ENCODE measurements around the gene CD74.

Gene CD74

DNA sequence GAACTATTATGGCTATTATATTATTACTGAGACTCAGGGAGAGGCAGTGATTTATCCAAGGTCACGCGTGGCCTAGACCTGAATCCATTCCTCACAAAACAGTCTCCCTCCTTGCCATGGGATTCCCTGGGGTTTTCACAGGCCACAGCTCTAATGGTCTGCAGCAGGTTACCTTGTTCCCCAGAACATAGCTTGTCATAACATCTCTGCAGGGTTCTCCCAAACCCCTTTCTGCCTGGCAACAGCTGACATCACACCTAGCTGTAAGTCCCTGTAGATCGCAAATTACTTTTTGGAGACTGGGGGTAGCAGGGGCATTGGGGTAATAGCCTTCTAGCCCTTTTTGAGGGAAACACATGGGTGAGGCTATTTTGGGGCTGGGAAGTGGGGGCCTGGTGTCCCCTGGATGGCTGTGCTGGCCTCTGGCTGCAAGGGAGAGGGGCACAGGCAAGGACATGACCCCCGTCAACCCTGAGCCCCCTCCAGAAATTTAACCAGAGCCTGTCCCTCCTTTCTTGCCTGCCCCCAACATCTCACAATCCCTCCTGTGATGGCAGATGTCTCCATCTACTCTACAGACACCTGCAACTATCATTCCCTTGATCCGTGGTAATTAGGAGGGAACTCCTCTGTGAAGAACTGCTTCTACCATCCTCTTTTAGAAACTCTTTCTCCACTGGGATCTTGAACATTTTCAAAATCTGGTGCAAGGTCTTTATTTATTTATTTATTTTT, 1.3 kb downstream of the CD74 start:
- FAIRE-seq (peak; percentile 71), DNase-seq (ENCODE audit: extremely low spot score, insufficient read length, low read depth) (no peak)

DNA sequence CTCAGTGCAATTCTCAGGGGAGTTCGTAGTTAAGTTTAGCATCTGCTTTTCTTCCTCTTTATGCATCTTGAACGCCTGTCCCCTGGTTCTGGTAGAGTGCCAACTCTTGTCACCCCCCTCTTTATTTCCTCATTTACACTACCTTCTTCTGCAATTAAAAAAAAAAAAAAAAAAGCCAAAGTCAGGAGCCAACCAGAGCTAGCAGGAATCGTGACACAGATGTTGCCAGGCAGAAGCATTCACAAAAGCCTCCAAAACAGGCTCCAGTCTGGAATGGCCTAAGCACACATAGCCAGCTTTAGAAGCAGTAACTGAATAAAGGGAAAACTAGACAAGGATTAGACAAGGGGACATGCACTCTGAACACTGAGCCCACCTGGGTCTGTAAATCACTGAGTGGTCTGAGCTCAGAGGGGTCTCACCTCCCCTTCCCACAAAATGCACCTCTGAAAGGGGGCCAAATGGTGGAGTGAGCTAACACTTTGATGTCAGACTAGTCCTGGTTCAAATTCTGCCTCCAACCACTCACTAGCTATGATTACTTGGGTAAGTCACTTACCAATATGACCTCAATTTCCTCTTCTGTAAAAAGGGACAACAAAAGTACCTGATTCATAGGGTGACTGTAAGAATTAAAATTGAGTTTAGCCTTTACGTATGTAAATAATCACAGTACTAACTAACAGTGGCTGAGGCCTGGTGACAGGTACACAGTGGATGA, 2.0 kb downstream of the CD74 start:
- no peak for DNase-seq (ENCODE audit: extremely low spot score, insufficient read length, low read depth)
- FAIRE-seq, result no peak

DNA sequence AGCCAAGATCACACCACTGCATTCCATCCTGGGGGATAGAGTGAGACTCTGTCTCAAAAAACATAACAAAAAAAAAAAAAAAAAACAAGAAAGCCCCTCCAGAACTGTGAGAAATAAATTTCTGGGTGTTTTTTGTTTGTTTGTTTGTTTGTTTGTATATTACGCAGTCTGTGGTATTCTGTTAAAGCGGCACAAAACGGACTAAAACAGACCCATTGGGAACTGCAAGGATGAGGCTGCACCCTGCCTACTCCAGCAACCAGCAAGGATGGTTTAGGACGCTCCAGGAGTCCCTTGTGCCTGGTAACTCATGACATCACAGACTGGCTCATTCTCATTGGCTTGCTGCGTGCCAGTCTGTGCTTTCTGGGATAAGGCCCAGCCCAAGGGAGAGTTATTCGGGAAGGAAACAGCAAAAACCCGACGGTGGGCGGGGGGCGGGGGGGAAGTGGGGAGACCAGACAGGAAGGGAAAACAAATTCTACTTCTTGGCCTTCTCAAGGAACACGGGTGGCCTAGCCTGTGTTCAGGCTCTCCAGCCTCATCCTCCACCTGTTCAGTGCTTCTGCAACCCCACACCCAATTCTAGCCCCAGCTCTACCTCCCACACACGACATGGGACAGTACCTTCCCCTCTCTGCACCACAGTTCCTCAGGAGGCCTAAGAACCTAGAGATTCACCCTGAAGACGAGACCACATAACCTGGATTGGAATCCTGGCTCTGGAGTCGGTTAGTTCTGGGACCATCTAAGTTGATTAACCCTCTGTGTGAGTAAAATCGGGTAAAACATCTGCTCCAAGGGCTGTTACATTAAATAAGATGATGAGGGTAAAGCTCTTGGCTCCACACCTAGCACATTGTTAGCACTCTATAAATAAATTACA, 2.8 kb downstream of the CD74 start:
- no peak for DNase-seq (ENCODE audit: extremely low spot score, insufficient read length, low read depth)

DNA sequence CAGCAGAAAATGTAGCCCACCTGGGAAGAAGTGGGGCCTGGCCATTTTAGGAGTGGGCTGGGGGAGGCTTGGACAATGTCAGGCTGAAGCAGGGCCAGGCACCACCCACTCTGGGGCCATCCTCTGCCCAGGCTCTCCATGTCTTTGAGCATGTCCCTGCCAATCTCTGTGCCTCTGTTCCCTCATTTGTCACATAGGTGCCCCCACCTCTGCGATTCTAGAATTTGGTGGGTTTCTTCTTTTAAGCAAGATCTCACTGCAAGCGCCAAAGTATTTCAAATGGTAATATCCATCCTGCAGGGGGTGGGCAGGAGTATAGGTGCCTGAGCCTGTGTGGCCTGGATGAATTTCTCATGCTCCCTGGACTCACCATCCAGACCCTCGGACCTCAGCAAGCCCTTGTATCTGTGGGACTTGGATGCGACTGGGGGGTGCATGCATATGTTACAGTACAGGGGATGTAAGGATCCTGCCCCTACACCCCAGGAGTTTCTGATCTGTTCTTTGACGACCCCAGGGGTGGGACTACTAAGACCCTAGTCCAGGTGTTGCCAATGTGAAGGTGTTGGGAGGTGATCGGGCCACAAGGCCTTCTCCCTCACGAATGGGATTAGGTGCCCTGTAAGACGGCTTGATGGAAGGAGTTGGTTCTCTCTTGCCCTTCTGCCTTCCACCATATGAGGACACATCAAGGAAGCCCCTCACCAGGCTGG, 4.3 kb downstream of the CD74 start:
- DNase-seq (ENCODE audit: extremely low spot score, insufficient read length, low read depth) (no peak), FAIRE-seq (peak; percentile 53)

More for the DNA sequence above, 2.8 kb downstream of the CD74 start:
- FAIRE-seq, result peak; percentile 95

- DNase-seq (ENCODE audit: extremely low spot score, insufficient read length, low read depth), result no peak
- FAIRE-seq, result no peak
These were observed 5.5 kb downstream of the CD74 start for GRCh38 chr5:150407096-150407720.

GRCh38 chr5:150406723-150407095, 6.0 kb downstream of the CD74 start:
- DNase-seq (ENCODE audit: extremely low spot score, insufficient read length, low read depth) (no peak), FAIRE-seq (no peak)

- FAIRE-seq (no peak), DNase-seq (ENCODE audit: extremely low spot score, insufficient read length, low read depth) (no peak)
These were observed 6.5 kb downstream of the CD74 start for GRCh38 chr5:150406103-150406722.

- no peak for FAIRE-seq
- DNase-seq (ENCODE audit: extremely low spot score, insufficient read length, low read depth), result no peak
These were observed 7.5 kb downstream of the CD74 start for GRCh38 chr5:150404941-150405816.

DNA sequence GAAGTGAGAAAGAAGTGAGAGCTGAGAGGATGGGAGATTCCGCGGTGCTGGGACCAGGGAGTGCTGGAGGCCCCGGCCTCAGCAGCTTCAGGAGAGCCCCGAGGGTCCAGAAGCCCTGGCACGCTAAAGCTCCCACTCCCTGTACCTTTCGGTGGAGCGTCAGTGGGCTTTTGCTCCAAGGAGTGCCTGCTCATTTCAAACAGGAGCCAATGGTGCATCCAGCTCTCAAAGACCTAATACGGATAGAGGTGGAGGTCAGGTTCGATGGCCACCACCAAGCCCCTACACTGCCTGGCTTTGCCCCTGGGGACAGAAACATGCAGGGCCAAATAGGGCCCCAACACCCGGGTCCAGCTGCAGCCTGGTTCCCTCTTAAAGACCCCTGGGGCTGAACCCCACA, 8.2 kb downstream of the CD74 start:
- DNase-seq (ENCODE audit: extremely low spot score, insufficient read length, low read depth) (no peak), FAIRE-seq (no peak)

- DNase-seq (ENCODE audit: extremely low spot score, insufficient read length, low read depth) (no peak), FAIRE-seq (no peak)
These were observed 8.6 kb downstream of the CD74 start for GRCh38 chr5:150404121-150404520.

GRCh38 chr5:150402901-150403342, 9.8 kb downstream of the CD74 start:
- FAIRE-seq (no peak), DNase-seq (ENCODE audit: extremely low spot score, insufficient read length, low read depth) (no peak)

DNA sequence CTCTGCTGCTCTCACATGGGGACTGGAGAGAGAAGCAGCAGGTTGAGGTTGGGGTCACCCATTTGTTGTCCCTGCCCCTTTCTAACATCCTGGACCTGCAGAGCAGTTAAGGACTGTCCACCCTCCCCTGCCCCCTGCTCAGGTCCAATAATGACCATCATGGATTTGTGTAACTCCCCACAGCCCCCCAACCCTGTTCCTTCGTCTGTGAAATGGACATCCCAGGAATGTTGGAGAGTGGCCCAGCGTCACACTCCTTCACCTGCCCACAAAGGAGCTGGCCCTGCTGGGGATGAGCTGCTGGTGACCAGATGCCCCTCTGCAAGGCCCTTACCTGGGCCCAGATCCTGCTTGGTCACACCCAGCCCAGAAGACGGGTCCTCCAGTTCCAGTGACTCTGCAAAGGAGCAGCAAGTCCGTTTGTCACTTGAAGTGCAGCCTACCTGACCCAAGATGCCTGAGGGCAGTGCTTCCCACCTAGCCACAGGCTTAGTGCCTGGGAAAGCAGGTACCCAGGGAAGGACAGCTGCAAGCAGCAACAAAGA, 10.4 kb downstream of the CD74 start:
- DNase-seq (ENCODE audit: extremely low spot score, insufficient read length, low read depth) (no peak), FAIRE-seq (no peak)

DNA sequence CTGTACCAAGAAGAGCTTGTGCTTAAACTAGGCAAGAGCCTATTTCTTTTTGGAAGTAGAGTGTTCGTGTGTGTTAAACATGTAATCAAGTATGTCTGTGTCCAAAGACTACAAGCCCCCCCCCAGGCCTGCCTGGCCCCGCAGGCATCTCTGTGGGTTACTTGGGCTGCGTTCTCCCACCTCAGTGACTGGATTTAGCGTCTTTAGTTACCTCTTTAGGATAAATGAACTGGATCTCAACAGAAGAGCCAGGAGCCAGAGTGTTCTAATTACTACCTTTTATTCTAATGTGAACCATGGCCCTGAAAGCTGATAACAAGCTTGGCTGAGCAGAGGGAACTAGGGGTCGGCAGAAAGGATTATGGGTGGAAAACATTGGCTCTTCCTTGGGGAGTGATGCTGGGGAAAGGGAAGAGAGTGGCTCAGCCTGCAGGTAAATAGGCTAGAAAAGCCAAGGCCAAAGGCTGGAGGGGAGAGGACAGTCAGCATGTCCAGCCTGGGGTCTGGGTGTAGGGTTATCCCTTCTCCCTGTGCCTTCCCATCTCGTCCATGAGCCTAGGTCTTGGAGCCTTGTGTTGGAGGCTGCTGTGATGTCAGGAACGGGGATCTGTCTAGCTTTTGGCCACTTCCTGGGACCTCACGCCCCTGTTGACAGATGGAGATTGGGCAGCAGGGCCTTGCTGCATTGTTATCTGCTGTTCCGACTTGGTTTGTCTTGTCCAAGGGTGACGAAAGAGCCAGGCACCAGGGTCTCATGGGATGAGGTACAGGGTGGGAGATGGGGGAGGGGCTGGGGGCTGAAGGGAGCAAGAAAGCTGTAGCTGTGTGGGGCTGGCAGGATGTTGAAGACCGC, 11.1 kb downstream of the CD74 start:
- no peak for FAIRE-seq
- DNase-seq (ENCODE audit: extremely low spot score, insufficient read length, low read depth), result no peak

- DNase-seq (ENCODE audit: extremely low spot score, insufficient read length, low read depth) (no peak), FAIRE-seq (no peak)
These were observed 11.7 kb downstream of the CD74 start for GRCh38 chr5:150401076-150401375.

GRCh38 chr5:150400316-150401075, 12.2 kb downstream of the CD74 start:
- peak; percentile 51 for FAIRE-seq
- DNase-seq (ENCODE audit: extremely low spot score, insufficient read length, low read depth), result no peak

DNA sequence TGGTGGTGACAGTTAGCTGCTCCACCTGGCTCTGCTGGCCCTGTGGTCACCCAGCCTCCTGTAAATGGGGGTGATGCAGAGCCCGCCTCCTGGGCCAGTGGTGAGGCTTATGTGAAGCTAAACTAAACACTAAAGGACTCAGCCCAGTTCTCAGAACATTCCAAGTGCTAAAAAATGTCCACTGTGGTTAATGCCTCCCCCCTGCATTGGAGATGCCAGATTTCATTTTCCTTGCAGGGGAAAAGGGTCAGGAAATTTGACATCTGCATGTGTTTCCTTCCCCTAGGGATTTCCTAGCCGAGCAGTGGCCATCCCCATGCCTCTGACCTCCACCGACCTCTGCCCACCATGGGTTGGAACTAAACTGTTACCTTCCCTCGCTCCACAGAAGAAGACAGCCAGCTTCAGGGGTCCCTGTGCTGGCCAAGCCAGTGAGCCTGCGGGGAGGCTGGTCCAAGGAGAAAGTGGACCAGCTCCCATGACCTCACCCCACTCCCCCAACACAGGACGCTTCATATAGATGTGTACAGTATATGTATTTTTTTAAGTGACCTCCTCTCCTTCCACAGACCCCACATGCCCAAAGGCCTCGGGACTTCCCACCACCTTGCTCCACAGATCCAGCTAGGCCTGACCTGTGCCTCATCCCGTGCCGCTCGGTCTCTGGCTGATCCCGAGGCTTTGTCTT, 13.0 kb downstream of the CD74 start:
- DNase-seq (ENCODE audit: extremely low spot score, insufficient read length, low read depth) (no peak), FAIRE-seq (no peak)
